Endometrial microvascular endothelial cells (primary cell): Measurements from ENCODE around the gene RAB42. TPM values are rescaled to one million over a fixed set of nuclear protein-coding genes. Genes with fewer than 3 reads are reported as not detected.
"Not testable (repeated sequence)": the region's sequence is repeated elsewhere in the genome, so short reads cannot be mapped to it uniquely, and the experiment has no call there.

Source experiments
- in situ Hi-C: cut with HindIII; loops from 2 replicates; pipeline ENCODE4 v1.10.0; 2017; ENCODE audit warnings: low sequenced_read_pairs, low pct_unique_long_range_greater_than_20kb; ENCODE audit errors: inconsistent ontology term
- total RNA-seq: library from RNA; depleted of rRNA; stranded (reverse); fragments of >200 nt; gene quantifications from one replicate; pipeline ENCODE4 v1.2.3, GENCODE V29; 2015; ENCODE audit errors: inconsistent ontology term

Gene RAB42
- total RNA-seq, 1 donor from 2014 or later, result 3.1 TPM

DNA sequence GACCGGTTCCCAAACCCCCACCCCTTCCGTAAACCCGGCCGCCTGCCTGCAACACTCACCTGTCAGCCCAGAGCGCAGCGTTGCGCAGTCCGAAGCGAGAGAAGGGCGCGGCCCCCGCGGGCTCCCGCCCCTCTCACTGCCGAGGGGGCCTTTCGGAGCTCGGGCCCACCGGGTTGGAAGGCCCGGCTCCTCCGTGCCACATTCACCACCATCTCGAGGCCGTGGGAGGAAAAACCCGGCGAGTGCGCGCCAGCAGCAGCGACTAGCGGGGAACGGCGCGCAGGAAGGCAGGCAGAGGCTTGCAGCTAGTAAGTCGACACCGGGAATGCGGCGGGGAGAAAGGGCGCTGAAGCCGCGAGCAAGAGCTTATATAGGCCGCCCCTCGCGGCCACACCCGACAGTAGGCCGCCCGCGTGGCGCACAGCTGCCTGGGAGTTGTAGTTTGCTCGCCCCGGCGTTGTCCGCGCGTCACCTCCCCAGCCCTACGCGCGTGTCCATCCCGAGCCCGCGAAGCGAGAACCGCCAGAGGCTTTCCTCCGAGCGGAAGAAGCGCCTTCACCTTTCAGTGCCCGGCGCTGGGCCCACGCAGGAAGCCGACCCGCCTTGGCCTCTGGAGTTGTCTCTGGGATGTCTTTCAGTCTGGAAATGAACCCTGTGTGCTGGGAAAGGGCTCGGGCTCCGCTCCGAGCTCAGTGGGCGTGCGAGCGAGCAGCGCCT, 10.4 kb upstream of the RAB42 start:
- in situ Hi-C loops, result no loop called here

DNA sequence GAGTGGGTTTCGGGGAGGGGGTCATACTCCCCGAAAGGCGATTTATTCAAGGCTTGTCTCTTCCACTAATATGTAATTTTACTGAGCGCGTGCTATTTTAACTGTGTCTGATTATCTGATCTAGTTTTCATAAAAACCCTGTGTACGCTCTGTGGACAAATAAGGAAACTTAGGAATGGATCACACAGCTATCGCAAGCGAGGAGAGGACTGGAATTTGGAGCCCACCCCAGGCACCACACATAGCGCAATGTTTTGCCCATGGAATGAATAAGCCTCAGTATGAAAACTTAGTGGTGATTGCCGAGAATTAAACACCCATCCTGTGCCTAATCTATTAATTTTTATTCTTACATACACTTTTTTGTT, 9.8 kb upstream of the RAB42 start:
- in situ Hi-C loops, result no loop called here

DNA sequence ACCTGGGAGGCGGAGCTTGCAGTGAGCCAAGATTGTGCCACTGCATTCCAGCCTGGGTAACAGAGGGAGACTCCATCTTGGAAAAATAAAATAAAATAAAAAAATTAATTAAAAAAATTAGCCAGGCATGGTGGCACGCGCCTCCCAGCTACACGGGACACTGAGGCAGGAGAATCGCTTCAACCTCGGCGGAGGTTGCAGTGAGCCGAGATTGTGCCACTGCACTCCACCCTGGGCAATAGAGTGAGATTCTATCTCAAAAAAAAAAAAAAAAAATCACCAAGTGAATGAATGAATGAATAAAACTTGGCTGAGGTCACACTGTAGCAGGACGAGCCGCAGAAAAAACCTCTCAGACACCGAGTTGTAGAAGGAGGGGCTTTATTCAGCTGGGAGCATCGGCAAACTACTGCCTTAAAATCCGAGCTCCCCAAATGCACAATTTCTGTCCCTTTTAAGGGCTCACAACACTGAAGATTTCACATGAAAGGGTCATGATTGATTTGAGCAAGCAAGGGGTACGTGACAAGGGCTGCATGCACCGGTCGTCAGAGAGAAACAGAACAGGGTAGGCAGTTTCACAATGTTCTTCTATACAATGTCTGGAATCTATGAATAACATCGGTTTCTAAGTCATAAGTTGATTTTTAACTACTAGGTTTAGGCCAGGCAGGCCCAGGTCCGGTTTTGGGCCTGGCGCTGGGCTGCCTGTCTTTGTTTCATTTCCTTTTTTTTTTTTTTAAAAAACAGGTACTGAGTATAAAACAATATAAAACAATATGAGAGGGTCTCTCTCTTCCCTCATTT, 5.3 kb upstream of the RAB42 start:
- in situ Hi-C loops, result not testable (repeated sequence)

DNA sequence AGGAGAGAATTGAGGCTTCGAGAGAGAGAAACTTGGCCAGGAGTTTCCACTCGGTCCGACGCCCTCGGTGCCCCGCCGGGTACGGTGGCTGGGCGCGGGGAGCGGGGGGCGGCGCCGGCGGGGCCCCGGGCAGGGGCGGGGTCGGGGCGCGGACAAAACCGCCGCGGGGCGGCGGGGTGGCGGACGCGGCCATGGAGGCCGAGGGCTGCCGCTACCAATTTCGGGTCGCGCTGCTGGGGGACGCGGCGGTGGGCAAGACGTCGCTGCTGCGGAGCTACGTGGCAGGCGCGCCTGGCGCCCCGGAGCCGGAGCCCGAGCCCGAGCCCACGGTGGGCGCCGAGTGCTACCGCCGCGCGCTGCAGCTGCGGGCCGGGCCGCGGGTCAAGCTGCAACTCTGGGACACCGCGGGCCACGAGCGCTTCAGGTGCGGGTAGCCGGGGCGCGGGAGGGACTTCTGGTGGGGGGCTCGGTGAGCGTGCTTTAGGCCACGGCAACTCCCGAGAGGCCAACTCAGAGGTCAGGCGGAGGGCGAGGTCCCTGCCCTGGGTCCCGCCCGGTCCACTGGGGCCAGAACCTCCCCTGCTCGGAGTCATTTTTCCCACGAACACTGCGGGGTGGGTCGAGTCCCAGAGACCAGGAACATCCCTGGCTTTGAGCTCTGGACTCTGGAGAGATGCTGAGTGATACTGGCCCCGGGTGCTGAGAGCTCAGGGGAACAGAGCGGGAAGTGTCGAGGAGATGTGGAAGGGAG, 431 bp downstream of the RAB42 start:
- in situ Hi-C loops, result no loop called here

DNA sequence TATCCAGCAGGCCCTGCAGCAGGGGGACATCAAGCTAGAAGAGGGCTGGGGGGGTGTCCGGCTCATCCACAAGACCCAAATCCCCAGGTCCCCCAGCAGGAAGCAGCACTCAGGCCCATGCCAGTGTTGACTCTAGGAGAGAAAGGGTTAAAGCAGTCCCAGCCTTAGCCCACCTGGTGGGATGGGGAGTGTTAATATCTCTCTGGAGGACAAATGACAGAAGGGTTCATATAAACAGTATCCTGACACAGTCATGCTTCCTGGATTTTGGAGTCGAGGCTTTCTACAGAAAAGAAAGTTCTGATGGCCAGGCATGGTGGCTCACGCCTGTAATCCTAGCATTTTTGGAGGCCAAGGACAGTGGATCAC, 1.9 kb downstream of the RAB42 start:
- in situ Hi-C loops, result not testable (repeated sequence)

DNA sequence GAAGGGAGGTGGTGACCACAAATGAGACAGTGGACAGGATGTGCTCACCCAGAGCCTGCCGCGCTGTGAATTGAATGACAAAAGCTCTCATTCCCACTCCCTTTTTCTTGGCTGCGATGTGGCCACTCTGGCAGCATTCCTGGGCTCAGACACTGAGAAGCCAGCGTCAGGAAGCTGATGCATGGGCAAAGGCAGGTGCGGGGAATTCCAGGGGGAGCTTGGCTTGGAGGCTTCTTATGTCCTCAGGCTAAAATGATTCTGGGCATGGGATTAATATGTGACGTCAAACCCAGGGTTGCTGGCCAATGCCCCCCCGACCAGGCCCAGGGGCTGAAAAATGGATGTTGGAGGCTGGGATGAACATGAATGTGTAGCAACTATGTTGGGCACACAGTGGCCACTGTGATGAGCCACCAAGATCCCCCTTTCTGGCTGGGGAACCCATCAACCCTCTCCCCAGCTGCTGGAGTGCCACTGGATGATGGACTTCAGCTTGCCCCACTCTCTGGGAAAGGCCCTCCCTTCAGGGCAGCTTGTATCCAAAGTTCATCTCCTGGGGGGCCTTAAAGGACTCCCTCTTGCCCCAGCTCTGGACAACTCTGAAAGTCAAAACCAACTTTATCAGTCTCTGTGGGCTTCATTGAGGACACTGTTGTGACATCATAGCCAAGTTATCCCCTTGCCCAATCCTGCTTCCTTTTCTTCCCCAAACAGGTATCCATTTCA, 2.8 kb downstream of the RAB42 start:
- in situ Hi-C loops, result not testable (repeated sequence)

DNA sequence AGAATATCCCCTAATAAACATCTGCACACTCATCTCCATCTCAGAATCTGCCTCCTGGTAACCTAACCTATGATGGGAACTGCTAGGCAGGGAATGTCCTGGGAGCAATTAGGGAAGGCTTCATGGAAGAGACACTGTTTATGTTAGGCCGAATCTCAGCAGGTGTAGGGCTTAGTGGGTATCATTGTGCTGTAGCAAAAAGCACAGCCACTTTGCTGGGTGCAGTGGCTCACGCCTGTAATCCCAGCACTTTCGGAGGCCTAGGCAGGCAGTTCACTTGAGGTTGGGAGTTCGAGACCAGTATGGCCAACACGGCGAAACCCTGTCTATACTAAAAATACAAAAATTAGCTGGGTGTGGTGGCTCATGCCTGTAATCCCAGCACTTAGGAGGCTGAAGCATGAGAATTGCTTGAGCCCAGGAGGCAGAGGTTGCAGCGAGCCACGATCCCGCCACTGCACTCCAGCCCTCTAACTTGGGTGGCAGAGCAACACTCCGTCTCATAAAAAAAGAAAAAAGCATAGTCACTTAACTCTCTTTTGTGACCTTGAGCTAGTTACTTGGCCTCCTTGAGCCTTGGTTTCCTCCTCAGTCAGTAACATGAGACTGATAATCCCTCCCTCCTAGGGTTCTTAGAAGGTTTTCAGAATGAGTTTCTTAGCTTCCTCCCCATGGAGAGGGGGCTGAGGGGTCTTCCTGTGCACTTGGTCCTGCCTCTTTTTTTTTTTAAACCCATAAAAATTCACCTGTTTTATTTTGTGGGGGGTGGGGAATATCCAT, 3.5 kb downstream of the RAB42 start:
- in situ Hi-C loops, result no loop called here

DNA sequence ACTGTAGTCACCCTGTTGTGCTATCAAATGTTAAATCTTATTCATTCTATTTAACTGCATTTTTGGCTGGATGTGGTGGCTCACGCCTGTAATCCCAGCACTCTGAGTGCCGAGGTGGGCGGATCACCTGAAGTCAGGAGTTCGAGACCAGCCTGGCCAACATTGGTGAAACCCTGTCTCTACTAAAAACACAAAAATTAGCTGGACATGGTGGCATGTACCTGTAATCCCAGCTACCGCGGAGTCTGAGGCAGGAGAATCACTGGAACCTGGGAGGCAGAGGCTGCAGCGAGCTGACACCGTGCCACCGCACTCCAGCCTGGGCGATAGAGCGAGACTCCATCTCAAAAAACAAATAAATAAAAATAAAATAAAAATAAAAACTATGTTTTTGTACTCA, 4.2 kb downstream of the RAB42 start:
- in situ Hi-C loops, result not testable (repeated sequence)

DNA sequence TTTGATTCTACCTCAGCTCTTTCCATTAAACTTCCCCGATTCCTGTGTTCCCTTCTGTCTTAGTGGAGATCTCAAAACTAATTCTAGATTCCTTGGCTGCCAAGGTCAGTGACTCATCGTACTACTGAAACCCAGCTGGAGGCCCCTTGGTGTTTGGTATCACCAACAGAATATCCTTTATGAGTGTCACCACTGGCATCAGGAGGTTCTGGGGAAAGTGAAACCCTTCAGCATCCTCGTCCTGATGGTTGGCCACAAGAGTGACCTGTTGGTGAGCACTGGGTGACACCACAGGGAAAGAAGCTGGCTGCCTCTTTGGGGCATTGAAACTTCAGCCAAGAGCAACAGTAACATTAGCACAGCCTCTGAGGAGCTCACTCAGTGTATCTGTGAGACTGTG, 9.6 kb downstream of the RAB42 start:
- in situ Hi-C loops, result loop anchor here (10.0 kb wide), 1 partner anchor 187 kb away; no protein-coding TSS in a partner anchor

DNA sequence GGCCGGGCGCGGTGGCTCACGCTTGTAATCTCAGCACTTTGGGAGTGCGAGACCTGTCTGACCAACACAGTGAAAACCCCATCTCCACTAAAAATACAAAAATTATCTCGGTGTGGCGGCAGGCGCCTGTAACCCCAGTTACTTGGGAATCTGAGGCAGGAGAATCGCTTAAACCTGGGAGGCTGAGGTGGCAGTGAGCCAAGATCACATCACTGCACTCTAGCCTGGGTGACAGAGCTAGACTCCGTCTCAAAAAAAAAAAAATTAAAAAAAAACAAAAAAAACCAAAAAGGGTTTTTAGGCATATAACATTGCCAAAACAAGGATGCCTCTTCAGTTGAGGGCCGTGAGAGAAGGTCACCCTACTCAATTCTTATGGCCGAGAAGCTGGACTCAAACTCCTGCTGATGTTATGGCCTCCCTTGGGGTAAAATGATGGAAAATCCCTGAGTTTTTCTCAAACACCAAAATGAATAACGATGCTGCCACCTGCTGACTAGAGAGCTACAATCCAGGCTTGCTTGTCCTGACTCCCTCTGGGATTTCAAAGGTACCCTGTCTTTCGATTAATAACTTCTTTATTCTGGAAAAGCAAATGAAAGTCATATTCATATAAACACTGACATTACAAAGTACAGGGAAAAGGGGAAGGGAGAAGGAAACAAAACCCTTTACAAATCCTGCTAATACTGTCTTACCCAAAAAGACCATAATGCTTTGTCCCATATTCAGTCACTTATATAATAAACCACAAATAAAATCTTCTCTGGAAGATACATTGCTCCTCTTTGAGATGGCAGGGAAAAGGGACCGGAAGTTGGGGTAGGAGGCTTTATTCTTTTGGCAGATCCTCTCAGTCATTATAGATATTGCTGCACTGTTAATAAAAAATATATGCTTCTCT, 10.7 kb downstream of the RAB42 start:
- in situ Hi-C loops, result loop anchor here (10.0 kb wide), 1 partner anchor 188 kb away; no protein-coding TSS in a partner anchor

DNA sequence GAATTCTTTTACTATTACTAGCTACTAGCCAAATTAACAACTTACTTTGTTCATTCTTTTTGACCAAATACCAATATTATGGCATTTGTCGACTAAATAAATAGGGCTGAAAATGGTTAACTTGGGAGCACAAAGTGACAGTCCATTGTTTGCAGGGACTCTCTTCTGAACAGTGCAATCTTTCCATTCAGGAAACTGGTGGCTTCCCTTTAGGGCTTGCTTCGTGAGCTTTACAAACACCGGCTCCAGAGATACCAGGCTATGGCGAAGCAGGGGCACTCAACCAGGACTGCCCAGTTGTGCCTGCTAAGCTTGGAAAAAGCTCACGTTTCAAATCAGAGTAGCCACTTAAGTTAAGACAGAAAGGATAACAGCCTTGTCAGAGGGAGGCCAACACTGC, 12.3 kb downstream of the RAB42 start:
- in situ Hi-C loops, result loop anchor here (10.0 kb wide), 1 partner anchor 190 kb away; no protein-coding TSS in a partner anchor

DNA sequence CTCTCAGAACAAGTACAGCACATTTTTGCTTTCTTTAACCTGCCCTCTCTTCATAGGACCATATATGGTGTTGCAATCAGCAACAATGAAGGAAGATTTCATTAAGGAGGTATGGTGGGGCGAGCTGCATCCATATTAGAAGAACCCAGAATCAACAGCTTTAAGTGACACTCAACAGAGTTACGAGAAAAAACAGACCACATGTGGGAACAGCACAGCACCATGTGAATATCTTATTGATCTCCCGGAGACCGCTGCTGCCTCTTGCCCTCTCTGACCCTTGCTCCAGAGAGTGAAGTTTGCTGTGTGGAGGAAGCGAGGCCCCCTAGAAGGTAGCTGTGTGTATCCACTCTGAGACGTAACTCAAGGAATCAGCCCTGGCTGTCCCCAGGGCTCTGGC, 12.9 kb downstream of the RAB42 start:
- in situ Hi-C loops, result loop anchor here (10.0 kb wide), 1 partner anchor 190 kb away; no protein-coding TSS in a partner anchor

DNA sequence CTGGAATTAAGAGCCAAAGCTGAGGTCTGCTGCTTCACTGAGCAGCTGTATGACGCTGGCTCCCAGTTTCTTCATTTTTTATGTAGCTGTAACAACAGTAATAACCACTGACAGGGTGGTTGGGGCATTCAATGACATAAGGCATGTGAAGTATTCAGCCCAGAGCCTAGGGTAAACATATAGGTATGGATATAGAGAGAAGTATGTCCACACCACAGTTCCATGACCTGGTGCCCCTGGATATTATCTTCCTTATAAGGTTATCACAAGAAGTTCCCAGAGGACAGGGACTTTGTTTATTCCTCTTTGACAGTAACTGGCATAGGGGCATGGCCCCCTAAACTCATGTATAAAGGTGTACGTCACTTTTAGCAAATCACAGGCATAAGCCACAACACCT, 14.7 kb downstream of the RAB42 start:
- in situ Hi-C loops, result loop anchor here (10.0 kb wide), 1 partner anchor 192 kb away; no protein-coding TSS in a partner anchor

DNA sequence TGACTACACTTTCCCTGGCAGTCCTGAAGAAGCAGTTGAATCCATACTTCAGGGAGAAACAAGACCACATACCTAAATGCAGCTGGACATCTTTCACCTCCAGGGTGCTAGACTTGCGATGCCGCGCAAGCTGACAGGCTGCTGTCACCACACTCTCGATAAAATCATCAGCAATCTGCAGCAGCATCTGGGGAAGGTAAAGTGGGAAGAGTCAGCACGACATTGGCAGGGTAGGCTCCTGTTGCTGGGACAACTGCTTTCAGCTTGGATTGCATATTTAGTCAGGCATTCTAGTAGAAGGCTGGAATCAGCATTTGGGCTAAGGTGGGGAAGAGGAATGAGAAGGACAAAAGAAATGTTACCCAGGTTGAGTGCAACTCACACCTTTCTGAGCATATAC, 21.1 kb downstream of the RAB42 start:
- in situ Hi-C loops, result no loop called here

DNA sequence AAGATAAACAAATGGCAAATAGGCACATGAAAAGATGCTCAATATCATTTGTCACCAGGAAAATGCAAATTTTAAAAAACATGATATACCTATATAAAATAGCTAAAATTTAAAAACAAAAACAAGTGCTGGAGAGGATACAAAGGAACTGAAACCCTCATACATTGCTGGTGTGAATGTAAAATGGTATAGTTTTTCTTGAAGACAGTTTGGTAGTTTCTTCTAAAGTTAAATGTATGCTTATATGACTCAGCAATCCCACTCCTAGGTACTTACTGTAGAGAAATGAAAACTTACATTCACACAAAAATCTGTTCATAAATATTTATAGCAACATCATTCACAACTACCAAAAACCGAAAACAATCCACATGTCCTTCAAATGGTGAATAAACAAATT, 39.6 kb downstream of the RAB42 start:
- in situ Hi-C loops, result no loop called here

DNA sequence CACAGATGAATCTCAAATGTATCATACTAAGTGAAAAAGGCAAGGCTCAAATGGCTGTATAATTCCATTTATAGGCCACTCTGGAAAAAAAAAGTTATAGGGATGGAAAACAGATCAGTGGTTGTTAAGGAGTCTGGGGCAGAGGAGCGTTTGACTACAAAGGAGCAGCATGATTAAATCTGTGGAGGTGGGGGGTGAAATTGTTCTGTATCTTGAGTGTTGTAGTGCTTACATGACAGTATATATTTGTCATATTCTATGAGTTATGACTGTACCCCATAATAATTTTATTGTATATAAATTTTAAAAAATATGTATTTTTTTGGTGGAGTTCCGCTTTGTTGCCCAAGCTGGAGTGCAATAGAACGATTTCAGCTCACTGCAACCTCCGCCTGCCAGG, 40.5 kb downstream of the RAB42 start:
- in situ Hi-C loops, result no loop called here

DNA sequence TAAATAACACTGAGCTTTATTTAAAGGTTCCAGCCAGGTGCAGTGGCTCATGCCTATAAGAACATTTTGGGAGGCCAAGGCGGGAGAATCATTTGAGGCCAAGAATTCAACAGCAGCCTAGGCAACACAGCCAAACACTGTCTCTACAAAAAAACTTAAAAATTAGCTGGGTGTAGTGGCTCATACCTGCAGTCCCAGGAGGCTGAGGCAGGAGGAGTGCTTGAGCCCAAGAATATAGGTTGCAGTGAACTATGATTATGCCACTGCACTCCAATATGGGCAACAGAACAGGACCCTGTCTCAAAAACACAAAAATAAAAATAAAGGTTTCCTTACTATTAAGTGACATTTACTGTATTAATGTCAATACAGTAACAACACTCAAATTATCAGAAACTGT, 48.7 kb downstream of the RAB42 start:
- in situ Hi-C loops, result no loop called here
